Measurements from ENCODE around the gene ANKRD39. TPM values are rescaled to one million over a fixed set of nuclear protein-coding genes. Genes with fewer than 3 reads are reported as not detected.

The ANKRD39 gene
- total and polyA plus RNA-seq, 2 of the 8 experiments (the other 6 are each of a cell fraction or from before 2014, with no cell fraction given) = 18.5 to 21.3 TPM

- no peak for TF ChIP-seq POLR2A (IDR thresholded peaks at IDR 0.05; ENCODE audit: control extremely low read depth in 1 of 2, low read depth in 2 of 2, low read length in 2 of 2)
Observed at GRCh38 chr2:96876269-96877041, 18.6 kb upstream of the ANKRD39 start (continued).

Measured in H1 (cell line).